Measurements from ENCODE around the gene PLXNC1.
"Not testable (repeated sequence)": the region's sequence is repeated elsewhere in the genome, so short reads cannot be mapped to it uniquely, and the experiment has no call there.

Gene PLXNC1

DNA sequence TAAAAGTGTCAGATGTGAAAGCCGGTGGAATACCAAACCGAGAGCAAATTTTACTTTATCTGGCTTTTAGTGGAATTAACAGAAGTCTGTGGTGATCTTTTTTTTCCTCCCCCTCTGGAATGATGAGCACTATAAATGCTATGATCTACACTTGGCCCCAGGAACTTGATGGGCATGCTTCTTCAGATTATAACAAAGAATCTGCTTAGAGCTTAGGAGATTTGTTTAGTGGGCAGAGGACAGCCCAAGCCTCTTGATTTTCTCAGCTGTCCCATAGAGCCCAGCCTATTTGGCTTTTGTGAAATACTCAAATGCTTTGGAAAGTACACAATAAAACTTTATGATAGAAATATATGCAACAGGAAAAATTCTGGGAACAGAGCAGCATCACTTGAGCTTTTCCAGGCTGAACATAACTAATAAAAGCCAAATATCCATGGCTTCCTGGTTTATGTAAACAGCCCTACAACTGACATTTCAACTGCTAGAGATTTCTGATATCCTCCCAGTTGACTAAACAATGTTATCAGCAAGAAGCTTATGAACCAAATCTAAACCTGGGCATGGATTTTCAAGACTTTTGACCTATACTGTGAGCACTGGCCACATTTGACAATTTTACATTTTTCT lies 149.6 kb downstream of the PLXNC1 start:
- DNase-seq (ENCODE audit: low read depth), result no peak

DNA sequence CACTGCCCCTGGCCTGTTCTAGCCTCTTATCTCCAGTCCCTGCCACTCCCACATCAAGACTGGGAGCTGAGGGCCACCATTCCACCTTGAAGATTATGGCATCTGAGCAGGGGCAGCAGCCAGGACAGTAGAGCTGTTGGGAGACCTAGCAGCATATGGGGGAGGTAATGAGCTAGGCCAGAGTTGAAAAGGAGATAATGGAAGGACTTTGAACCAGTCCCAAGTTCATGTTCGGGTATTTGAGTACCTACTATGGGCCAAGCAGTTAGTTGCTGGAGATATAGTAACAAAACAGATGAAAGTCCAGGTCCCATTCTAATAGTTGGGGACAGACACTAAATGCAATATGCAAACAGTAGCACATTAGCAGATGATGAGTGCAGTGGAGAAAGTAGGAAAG lies 151.5 kb downstream of the PLXNC1 start:
- no peak for DNase-seq (ENCODE audit: low read depth)

DNA sequence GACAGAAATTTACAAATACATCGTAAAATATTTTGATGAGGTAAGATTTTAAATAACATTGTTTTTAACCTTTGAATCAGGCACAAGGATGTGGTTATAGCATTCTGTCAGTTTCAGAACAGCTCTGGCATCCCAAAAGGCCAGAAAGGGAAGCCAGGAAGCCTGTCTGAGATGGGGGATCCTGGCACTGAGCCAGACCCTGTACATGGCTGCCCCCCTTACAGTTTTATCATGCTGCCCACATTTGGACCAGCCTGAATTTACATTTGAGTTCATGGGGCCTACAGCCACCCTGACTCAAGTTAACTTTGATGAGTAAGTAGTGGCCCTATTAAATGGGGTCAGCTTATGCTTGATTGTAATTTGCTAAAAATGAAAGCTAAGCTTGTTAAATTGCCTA lies 155.6 kb downstream of the PLXNC1 start:
- DNase-seq (ENCODE audit: low read depth), result no peak

DNA sequence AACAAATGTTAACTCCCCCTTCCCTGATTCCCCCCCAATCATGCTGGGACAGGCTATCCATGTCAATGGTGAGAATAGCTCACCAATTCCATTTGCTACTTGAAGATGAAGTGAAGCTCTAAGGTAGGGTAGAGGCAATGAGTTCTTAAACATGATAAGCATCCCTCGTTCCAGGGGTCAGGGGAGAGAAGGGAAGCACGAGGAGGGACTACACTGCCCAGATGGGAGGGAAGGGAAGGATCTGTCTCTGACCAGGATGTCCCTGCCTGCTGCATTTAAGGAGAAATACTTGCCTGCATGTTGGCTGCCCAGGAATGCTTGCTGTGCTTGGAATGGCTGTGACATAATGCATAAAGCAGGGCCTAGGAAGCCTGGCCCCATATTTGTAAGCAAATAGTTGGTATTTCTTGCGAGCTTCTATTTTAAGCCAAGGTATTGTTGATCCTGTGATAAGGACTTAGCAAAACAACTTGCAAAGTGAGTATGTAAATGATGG lies 156.2 kb downstream of the PLXNC1 start:
- no peak for DNase-seq (ENCODE audit: low read depth)

DNA sequence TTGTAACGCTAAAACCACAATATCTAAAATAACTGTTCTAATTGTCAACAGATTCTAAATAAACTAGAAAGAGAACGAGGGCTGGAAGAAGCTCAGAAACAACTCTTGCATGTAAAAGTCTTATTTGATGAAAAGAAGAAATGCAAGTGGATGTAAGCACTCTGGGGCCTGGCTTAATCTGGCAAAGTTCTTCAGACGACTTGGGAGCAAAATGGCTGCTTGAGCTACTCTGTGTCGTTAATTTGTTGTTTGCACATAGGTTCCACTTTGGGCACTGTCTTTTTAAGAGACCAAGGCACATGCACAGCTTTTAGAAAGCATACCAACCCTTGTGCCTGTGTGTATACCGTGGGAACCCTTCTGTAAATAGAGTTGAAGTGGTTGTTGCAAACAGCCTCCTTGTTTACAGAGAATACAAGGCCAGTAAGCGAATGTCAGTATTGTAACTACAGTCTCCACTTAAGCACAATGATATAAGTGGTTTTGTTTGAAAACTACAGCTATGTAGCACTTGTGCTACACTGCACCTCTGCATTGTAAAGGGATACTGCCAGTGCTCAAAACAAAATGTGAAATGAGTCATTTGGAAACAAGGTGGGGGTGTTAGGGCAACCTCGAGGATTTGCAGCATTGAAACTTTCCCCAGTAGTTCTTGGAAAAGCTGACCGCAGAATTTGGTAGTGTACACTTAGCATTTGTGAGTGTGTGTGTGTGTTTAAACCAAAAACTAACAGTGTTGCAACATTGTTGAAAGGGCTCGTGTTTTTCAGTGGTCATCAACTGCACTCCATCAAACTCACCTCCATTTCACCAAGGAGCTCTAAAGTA lies 157.0 kb downstream of the PLXNC1 start:
- no peak for DNase-seq (ENCODE audit: low read depth)

DNA sequence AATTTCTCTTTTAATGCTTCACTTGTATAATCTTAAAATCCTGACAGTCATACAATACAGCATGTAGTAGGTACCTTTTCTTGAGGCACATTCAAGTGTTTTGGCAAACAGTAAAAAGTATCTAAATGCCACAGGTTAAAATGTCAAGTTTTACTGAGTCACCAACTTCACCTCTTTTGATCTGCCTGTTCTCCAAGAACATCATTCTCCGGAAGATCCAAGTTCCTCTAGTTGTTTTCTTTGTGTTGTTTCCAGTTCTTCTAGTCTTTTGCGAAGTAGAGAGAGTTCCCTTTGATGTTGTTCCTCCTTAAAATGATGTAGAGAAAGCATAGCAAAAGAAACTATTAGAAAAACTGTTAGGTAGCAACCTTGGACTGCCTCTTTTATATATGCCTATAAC lies 160.2 kb downstream of the PLXNC1 start:
- no peak for DNase-seq (ENCODE audit: low read depth)

DNA sequence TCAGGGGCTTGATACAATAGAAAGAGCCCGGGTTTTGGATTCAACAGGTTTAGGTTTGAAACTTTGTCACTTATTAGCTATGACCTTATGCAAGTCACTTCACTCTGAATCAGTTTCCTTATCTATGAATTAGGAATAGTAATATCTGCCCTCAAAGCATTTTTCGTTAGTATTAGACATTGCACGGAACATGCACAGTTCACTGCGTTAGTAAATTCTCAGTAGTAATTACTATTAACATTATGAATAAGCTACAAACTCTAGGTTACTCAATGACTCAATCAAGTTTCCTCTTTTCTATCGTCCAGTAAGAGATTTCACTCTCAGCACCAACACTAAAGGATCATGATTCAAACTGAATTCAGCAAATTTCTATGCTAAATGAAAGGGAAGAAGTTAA lies 161.0 kb downstream of the PLXNC1 start:
- DNase-seq (ENCODE audit: low read depth), result no peak

DNA sequence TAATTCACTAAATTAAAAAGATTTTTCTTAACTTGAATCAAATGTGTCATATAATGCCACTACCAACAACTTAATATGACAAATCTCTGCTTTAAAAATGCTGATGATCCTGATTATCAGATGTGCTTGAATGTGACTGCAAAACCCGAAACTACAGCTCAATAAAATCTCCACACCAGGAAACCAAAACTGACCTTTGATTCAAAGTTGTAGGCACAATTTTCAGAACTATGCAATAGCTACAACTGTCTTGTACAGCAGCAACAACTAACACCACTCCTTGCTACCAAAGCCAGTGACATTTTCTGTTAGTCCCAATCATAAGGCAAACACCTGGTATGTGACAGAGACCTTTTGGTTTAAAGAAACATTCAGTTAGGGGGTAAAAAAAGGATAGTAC lies 164.0 kb downstream of the PLXNC1 start:
- DNase-seq (ENCODE audit: low read depth), result no peak

DNA sequence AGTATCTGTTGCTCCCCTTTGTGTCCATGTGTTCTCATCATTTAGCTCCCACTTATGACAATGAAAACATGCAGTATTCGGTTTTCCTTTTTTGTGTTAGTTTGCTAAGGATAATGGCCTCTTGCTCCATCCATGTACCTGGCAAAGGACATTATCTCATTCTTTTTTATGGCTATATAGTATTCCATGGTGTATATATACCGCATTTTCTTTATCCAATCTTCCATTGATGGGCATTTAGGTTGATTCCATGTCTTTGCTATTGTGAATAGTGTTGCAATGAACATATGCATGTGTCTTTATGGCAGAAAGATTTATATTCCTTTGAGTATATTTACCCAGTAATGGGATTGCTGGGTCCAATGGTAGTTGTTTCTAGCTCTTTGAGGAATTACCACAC lies 168.2 kb downstream of the PLXNC1 start:
- DNase-seq (ENCODE audit: low read depth), result not testable (repeated sequence)

DNA sequence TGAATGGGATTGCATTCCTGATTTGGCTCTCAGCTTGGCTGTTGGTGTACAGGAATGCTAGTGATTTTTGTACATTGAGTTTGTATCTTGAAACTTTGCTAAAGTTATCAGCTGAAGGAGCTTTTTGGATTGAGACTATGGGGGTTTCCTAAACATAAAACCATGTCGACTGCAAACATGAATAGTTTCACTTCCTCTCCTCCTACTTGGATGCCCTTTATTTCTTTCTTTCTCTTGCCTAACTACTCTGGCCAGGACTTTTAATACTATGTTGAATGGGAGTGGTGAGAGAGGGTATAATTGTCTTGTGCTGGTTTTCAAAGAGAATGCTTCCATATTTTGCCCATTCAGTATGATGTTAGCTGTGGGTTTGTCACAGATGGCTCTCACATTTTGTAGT lies 169.8 kb downstream of the PLXNC1 start:
- DNase-seq (ENCODE audit: low read depth), result no peak

GRCh38 chr12:94320109-94320508 lies 171.7 kb downstream of the PLXNC1 start:
- no peak for DNase-seq (ENCODE audit: low read depth)

DNA sequence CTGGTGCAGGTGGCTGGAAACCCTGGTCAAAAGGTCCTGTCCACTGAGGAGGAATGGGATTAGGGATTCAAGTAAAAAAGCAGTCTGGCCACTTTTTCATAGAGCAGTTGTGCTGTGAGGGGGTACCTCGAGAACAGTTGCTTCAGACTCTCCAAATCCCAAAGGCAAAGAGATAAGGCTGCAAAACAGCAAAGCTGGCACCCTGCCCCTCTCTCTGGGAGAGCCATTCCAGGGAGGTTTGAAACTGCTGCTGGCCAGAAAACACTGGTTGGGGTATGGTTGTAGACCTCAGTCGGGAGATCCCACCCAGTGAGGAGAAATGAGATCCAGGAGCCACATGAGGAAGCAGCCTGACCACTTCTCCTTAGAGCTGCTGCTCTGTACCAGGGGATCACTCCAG lies 174.0 kb downstream of the PLXNC1 start:
- no peak for DNase-seq (ENCODE audit: low read depth)

- DNase-seq (ENCODE audit: low read depth), result no peak
Measured at GRCh38 chr12:94326234-94326633, 177.9 kb downstream of the PLXNC1 start.

DNA sequence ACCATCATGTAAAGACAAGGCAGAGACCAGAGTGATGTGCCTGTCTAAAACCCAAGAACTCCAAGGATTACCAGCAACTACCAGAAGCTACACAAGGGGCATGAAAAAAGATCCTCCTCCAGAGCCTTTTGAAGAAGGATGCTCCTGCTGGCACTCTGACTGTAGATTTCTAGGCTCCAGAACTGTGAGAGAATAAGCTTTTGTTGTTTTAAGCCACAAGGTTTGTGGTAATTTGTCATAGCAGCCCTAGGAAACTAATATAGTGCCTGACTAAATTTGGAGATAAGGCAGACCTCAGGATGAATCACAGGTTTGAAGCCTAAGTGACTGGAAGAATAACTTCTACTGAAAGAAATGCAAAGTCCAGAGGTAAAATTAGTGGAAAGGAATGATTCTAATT lies 178.3 kb downstream of the PLXNC1 start:
- no peak for DNase-seq (ENCODE audit: low read depth)

- DNase-seq (ENCODE audit: low read depth), result no peak
Measured at GRCh38 chr12:94327809-94328208, 179.4 kb downstream of the PLXNC1 start.

DNA sequence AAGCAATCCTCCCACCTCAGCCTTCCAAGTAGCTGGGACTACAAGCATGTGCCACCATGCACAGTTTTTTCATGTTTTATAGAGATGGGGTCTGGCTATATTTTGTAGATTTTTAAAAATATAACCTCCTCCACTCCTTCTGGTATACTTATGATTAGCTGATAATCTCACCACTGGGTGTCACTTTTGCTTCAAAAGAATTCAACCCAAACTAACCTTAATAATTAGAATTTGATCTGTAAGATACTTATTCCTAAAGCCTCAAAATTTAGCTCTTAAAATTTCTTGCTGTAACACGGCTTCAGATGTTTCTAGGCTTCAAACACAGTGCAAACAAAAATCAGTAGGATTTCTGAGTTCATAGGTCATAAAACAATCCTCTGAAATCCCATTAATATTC lies 181.0 kb downstream of the PLXNC1 start:
- DNase-seq (ENCODE audit: low read depth), result no peak

DNA sequence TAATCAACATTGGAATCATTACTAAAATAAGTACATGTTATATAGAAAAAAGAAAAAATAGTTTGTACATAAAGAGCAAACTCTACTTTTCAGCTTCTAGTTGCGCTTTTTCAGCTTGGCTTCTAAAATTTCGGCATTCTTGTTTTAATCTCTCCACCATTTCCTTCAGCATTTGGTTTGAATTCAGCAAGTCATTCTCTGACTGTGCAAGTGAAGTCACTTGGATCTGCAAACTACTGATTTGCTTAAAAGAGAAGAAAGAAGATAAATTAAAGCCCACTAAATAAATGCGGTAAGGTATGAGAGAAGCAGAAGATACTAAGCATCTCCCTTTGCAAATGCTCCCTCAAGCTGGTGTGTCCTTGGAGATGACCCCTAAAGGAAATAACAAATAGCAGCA lies 185.0 kb downstream of the PLXNC1 start:
- no peak for DNase-seq (ENCODE audit: low read depth)

GRCh38 chr12:94336211-94336925 lies 188.0 kb downstream of the PLXNC1 start:
- no peak for DNase-seq (ENCODE audit: low read depth)

GRCh38 chr12:94338006-94338794 lies 189.8 kb downstream of the PLXNC1 start:
- DNase-seq (ENCODE audit: low read depth), result no peak

GRCh38 chr12:94340573-94340972 lies 192.2 kb downstream of the PLXNC1 start:
- DNase-seq (ENCODE audit: low read depth), result no peak

DNA sequence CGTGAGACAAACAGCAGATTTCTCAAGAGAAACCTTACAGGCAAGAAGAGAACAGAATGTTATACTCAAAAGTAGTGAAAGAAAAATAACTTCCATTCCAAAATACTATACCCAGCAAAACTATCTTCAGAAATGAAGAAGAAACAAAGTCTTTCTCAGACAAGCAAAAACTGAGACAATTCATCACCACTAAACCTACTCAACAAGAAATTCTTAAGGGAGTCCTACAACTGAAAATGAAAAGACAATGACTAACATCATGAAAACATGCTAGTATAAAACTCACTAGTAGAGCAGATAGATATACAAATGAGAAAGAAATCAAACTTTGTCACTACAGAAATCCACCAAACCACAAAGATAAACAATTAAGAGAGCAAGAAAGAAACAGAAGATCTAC lies 204.8 kb downstream of the PLXNC1 start:
- DNase-seq (ENCODE audit: low read depth), result no peak

Measured in T-helper 22 cell (primary cell).